CD4-positive, alpha-beta T cell (primary cell): ENCODE data around the gene PPP1R3A. TPM values are rescaled to one million over a fixed set of nuclear protein-coding genes. Genes with fewer than 3 reads are reported as not detected.

ENCODE experiments used
- ATAC-seq: fragments of 200-7000 bp; cut with Tn5 transposase; one replicate; pipeline ENCODE4 v1.10.0; 2022; ENCODE audit warnings: mild to moderate bottlenecking; ENCODE audit not compliant: poor library complexity
- CTCF ChIA-PET: fragments of 350-600 bp; sonication (Branson Sonifier 250); formaldehyde crosslinking; loops from one replicate; lab custom pipeline; 2021; ENCODE audit warnings: antibody characterized with exemption, inconsistent platforms; lab: Charles Lee
- POLR2A ChIA-PET: fragments of 350-600 bp; sonication (Branson Sonifier 250); formaldehyde crosslinking; loops from one replicate; lab custom pipeline; 2021; ENCODE audit warnings: antibody characterized with exemption, inconsistent platforms; lab: Charles Lee
- DNase-seq, 14 experiments: peaks; one replicate each; pipeline ENCODE4 v3.0.0-alpha.2; 2013 to 2020; ENCODE audit warnings: mixed read lengths in 2 of 14
- H3K27ac ChIP-seq, 2 donors: one replicate each; pipeline versions ENCODE4 v1.5.1 to v1.7.0; 2013; ENCODE audit warnings: low read length in 2 of 2, low read depth in 1 of 2, mild to moderate bottlenecking in 1 of 2
- H3K27me3 ChIP-seq, 2 experiments: 1 replicate in 1 of 2; 2 replicates in 1 of 2; pipeline versions ENCODE4 v1.6.1 to v1.7.0; 2013; ENCODE audit warnings: low read length in 2 of 2, control low read depth in 1 of 2, mild to moderate bottlenecking in 1 of 2, moderate library complexity in 1 of 2; ENCODE audit not compliant: insufficient read depth in 2 of 2, control insufficient read depth in 1 of 2
- H3K36me3 ChIP-seq: one replicate; pipeline ENCODE4 v1.6.1; 2013; ENCODE audit warnings: low read length, control low read depth; ENCODE audit not compliant: insufficient read depth
- H3K4me1 ChIP-seq: one replicate; pipeline ENCODE4 v1.6.1; 2013; ENCODE audit warnings: low read length, control low read depth; ENCODE audit not compliant: insufficient read depth
- H3K4me3 ChIP-seq: one replicate; pipeline ENCODE4 v1.5.1; 2013; ENCODE audit warnings: mild to moderate bottlenecking, low read length, moderate library complexity
- H3K9me3 ChIP-seq, 2 experiments: 1 replicate in 1 of 2; 2 replicates in 1 of 2; pipeline versions ENCODE4 v1.6.1 to v1.7.0; 2013; ENCODE audit warnings: low read length in 2 of 2, mild to moderate bottlenecking in 2 of 2, control low read depth in 1 of 2, moderate library complexity in 1 of 2; ENCODE audit not compliant: control insufficient read depth in 1 of 2, insufficient read depth in 1 of 2
- H3K27ac Mint-ChIP-seq: one replicate; pipeline ENCODE4 v1.8.0; 2020; ENCODE audit warnings: mixed read lengths
- H3K27me3 Mint-ChIP-seq: one replicate; pipeline ENCODE4 v1.8.0; 2021; ENCODE audit warnings: mixed read lengths
- H3K36me3 Mint-ChIP-seq: one replicate; pipeline ENCODE4 v1.8.0; 2021; ENCODE audit warnings: low read depth, mixed read lengths
- H3K4me1 Mint-ChIP-seq: one replicate; pipeline ENCODE4 v1.8.0; 2021; ENCODE audit warnings: low read depth, mixed read lengths
- H3K4me3 Mint-ChIP-seq: one replicate; pipeline ENCODE4 v1.8.0; 2020; ENCODE audit warnings: mild to moderate bottlenecking, mixed read lengths
- H3K9me3 Mint-ChIP-seq: one replicate; pipeline ENCODE4 v1.8.0; 2020; ENCODE audit warnings: mixed read lengths
- CTCF ChIP-seq: fragments of 200-600 bp; IDR thresholded peaks from one replicate; pipeline ENCODE4 v1.8.0; 2022; ENCODE audit warnings: antibody characterized with exemption, mild to moderate bottlenecking
- intact Hi-C, 2 experiments: fragments of 100-400 bp; cut with DNase I in 1 of 2; cut with micrococcal nuclease in 1 of 2; formaldehyde crosslinking; loops; one replicate each; pipeline versions ENCODE4 v1.15.1 to v1.9.0; 2023 to 2025; cut with DNase I, micrococcal nuclease
- total RNA-seq, 174 experiments: library from RNA in 2 of 174; stranded (reverse) in 2 of 174; gene quantifications; one replicate each; pipeline ENCODE4 v1.2.3 and lab custom pipeline; 2021 to 2026

PPP1R3A gene
- total RNA-seq, 2 experiments from 2014 or later, result not detected

DNA sequence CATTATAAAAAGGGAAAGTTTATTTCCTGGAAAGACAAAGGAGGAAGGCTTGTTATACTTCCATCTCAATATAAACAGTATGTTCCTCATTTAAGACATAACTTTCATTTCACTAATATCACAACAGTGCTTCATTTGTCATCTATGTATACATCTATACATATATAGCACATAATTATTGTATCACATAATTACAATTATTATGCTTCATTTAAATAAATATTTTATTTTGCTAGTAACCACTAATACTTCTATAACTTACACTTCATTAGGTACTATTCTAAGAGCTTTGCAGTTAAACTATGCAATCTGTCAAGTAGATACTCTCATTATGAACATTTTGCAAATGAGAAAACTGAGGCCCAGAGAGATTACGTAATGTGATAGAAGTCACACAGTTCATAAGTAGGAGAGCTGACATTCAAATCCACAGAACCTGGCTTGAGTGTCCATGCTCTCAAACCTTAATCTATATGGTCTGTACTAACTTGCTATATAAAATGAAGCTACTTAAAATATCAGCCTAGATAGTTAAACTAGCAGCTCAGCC, 86.5 kb downstream of the PPP1R3A start:
- CTCF ChIA-PET, result no interaction called here
- no peak for TF ChIP-seq CTCF
- no peaks in the 10 kb centered on the region for H3K9me3 Mint-ChIP-seq
- no peak overlapping the region for H3K4me3 Mint-ChIP-seq
- no peak overlapping the region for H3K27ac ChIP-seq
- no peaks in the 10 kb centered on the region for H3K36me3 Mint-ChIP-seq
- no peaks in the 10 kb centered on the region for H3K9me3 ChIP-seq
- H3K27ac Mint-ChIP-seq, result no peak overlapping the region
- H3K4me1 ChIP-seq, result no peaks in the 10 kb centered on the region
- POLR2A ChIA-PET, result no interaction called here
- DNase-seq, result no peak
- H3K4me3 ChIP-seq, result no peak overlapping the region
- intact Hi-C loops, result no loop called here
- no peak for ATAC-seq
- no peaks in the 10 kb centered on the region for H3K36me3 ChIP-seq
- H3K27me3 ChIP-seq, result no peaks in the 10 kb centered on the region
- no peaks in the 10 kb centered on the region for H3K4me1 Mint-ChIP-seq
- H3K27me3 Mint-ChIP-seq, result no peaks in the 10 kb centered on the region

DNA sequence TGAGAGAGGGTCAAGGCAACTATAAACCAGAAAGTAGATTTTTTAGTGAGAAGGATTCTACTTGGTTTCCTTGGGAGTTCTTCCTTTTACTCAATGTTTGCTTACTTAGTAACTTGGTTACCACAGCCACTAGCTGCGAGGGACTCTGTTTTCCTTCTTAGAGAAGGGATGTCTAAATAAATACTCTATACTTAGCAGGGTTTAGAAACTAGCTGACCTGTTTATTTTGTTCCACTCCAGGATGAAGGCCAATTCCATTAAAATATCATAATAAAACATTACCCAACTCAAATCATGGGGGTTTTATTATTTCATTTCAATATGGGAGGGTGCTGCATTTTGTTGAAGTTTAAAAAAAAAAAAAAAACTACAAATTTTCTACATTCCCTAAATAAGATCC, 87.3 kb downstream of the PPP1R3A start:
- no peaks in the 10 kb centered on the region for H3K36me3 Mint-ChIP-seq
- DNase-seq, result no peak
- no peaks in the 10 kb centered on the region for H3K4me1 Mint-ChIP-seq
- H3K27ac ChIP-seq, result no peak overlapping the region
- H3K9me3 Mint-ChIP-seq, result peaks cover 2% of the 10 kb centered on the region
- no peak for ATAC-seq
- no peaks in the 10 kb centered on the region for H3K27me3 ChIP-seq
- CTCF ChIA-PET, result no interaction called here
- H3K27me3 Mint-ChIP-seq, result no peaks in the 10 kb centered on the region
- no peak for TF ChIP-seq CTCF
- no peak overlapping the region for H3K4me3 ChIP-seq
- no peaks in the 10 kb centered on the region for H3K4me1 ChIP-seq
- no peak overlapping the region for H3K27ac Mint-ChIP-seq
- no peak overlapping the region for H3K4me3 Mint-ChIP-seq
- intact Hi-C loops, result no loop called here
- no peaks in the 10 kb centered on the region for H3K9me3 ChIP-seq
- no peaks in the 10 kb centered on the region for H3K36me3 ChIP-seq
- POLR2A ChIA-PET, result no interaction called here

DNA sequence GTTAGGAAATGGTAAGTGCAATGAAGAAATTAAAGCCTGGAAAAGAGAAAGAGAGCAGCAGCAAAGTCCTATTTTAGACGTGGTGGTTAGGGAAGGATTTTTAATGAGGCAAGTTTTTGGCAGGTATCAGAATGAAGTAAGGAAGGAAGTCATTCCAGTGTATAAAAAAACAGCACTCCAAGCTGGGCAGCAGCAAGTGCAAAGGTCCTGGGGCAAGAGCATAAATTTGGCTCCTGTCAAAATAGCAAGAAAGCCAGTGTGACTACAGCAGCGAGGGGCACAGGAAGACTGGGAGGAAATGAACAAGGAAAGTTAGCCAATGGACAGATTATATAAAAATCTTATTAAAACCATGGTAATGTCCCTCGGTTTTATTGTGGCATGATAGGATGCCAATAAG, 90.2 kb downstream of the PPP1R3A start:
- POLR2A ChIA-PET, result no interaction called here
- Histone ChIP-seq H3K27me3 (no peaks in the 10 kb centered on the region), H3K4me3 (no peak overlapping the region), H3K4me1 (no peaks in the 10 kb centered on the region), H3K27ac (no peak overlapping the region), H3K36me3 (no peaks in the 10 kb centered on the region), H3K9me3 (no peaks in the 10 kb centered on the region)
- no peak overlapping the region for H3K4me3 Mint-ChIP-seq
- H3K36me3 Mint-ChIP-seq, result no peaks in the 10 kb centered on the region
- no peak for TF ChIP-seq CTCF
- CTCF ChIA-PET, result no interaction called here
- ATAC-seq (no peak), DNase-seq (no peak)
- no peak overlapping the region for H3K27ac Mint-ChIP-seq
- H3K27me3 Mint-ChIP-seq, result no peaks in the 10 kb centered on the region
- no peaks in the 10 kb centered on the region for H3K4me1 Mint-ChIP-seq
- intact Hi-C loops, result no loop called here
- H3K9me3 Mint-ChIP-seq, result peaks cover 2% of the 10 kb centered on the region
